ENCODE data around the gene AKAP11. TPM values are rescaled to one million over a fixed set of nuclear protein-coding genes. Genes with fewer than 3 reads are reported as not detected.

The AKAP11 gene
- total and polyA plus RNA-seq, 9 of the 15 experiments (the other 6 are each of a cell fraction or from before 2014, with no cell fraction given), result 2.2 to 31.3 (median 10.9) TPM

GRCh38 chr13:42272115-42272803 lies at the start of gene AKAP11 (continued):
- TF ChIP-seq MGA (IDR thresholded peaks at IDR 0.05) (peak; percentile 55), PTBP1 (IDR thresholded peaks at IDR 0.05; ENCODE audit: low read depth, low read length) (no peak), NCOA4 (IDR thresholded peaks at IDR 0.05; ENCODE audit: partially characterized antibody) (no peak), HMGXB4 (CRISPR knock-in tag; IDR thresholded peaks at IDR 0.05) (no peak), HOXB6 (CRISPR knock-in tag; IDR thresholded peaks at IDR 0.05; ENCODE audit: borderline replicate concordance) (no peak), RBM39 (optimal IDR thresholded peaks at IDR 0.05; ENCODE audit: low read depth, low read length) (no peak), HNRNPUL1 (IDR thresholded peaks at IDR 0.05; ENCODE audit: low read length) (no peak), U2AF2 (optimal IDR thresholded peaks at IDR 0.05; ENCODE audit: low read depth, low read length) (no peak), MEF2A (IDR thresholded peaks at IDR 0.05; ENCODE audit: control insufficient read depth, low read depth, low read length) (no peak), ERF (CRISPR knock-in tag; IDR thresholded peaks at IDR 0.05) (no peak), KAT8 (IDR thresholded peaks at IDR 0.05; ENCODE audit: low read depth) (no peak), TCF7L2 (IDR thresholded peaks at IDR 0.05; ENCODE audit: low read depth, low read length) (no peak), L3MBTL2 (IDR thresholded peaks at IDR 0.05) (peak; percentile 0), ZFP30 (CRISPR knock-in tag; IDR thresholded peaks at IDR 0.05; ENCODE audit: borderline replicate concordance) (no peak), ZNF717 (CRISPR knock-in tag; IDR thresholded peaks at IDR 0.05) (no peak)

All from K562 (cell line).